HG03439 (cell line): ENCODE results near the gene CITED4.

Experiments used
- ATAC-seq: cut with Tn5 transposase; IDR thresholded peaks from one replicate; pipeline ENCODE4 v1.9.1; 2021; ENCODE audit warnings: mild to moderate bottlenecking, moderate library complexity; ENCODE audit not compliant: unreplicated experiment

CITED4 gene

DNA sequence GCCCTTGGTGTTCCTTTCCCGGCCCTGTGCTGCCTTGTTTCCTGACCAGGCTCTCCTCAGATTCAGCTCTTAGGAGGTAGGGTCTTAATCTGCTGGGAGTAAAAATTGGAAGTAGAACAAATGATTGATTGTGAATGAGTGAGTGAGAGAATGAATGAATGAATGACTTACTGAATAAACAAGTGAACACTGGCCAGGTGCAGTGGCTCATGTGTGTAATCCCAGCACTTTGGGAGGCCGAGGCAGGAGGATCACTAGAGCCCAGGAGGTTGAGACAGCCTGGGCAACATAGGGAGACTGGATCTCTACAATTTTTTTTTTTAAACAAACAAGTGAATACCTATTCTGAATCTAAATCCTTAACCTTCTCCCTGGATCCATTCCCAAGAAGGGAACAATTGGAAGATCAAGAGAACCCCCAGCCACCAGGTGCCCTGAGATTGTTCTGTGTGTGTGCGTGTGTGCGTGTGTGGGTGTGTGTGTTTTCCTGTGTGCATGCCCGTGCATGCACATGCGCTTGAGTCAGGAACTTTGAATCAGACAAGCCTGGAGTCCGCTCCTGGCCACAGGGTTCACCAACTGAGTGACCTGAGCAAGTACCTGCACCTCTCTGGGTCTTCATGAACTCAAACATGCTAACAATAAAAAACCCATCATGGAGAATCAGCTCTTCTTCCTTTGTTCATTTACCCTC, 24.3 kb upstream of the CITED4 start:
- no peak for ATAC-seq

DNA sequence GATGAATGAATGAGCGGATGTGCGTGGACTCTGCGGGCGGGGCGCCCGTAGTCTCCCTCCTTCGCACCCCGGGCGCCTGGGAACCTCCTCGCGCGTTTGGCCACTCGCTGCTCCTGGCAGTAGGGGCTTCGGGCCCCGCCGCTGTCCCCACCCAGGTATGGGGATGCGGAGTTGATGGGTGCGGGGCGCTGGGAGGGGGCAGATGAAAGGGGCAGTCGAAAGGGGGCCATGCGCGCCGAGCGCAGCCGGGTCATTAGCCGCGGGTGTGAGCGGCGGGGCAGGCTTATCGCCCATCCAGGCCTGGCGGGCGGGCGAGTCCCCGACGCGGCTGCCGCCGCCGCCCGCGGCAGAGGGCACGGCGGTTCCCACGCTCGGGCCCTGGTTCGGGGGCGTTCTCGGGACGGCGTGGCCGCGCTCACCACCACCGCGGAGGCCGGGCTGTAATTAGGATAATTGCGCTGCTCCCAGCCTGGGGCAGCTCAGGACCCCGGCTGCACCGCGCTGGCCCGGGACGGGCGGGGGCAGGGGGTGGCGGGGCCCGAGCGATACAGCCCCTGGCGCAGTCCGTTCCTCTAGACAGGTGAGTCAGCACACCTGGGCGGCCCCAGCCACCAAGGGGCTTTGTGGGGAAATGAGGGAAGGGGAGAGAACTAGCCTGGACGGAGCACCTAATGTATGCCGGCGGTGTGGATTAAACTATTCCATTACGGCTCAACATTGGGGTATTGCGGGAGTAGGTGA, 22.1 kb upstream of the CITED4 start:
- ATAC-seq: no peak

DNA sequence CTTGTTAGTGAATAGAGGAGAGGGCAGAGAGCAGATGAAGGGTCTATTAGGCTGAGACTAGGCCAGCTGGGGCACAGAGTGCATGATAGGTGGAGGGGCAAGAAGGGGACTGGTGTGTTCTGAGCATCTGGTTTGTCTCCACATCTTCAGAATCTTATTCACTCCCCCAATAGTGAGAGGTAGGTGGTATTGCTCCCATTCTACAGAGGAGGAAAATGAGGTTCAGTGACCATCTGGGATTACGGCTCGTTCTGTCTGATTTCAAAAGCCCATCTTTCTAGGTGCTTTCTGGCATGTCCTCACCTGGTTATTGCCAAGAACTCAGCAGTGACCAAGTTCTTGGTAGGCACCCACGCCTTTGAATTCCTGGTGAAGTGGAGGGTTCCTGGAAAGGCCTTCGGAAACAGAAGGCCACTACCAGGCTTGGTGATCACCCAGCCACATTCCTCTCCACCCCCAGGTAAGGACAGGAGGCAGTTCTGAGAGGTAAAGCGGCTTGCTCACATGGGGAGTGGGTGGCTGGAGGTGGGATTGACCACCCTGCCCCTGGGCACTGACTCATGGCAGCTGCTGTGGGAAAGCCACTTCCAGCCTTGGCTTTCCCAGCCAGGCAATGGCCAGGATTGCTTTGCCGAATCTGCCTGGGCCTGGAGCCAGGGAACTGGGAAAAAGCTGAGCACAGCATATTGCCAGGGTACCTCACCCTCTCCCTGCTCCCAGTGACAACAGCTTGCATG, 18.8 kb upstream of the CITED4 start:
- ATAC-seq: no peak

DNA sequence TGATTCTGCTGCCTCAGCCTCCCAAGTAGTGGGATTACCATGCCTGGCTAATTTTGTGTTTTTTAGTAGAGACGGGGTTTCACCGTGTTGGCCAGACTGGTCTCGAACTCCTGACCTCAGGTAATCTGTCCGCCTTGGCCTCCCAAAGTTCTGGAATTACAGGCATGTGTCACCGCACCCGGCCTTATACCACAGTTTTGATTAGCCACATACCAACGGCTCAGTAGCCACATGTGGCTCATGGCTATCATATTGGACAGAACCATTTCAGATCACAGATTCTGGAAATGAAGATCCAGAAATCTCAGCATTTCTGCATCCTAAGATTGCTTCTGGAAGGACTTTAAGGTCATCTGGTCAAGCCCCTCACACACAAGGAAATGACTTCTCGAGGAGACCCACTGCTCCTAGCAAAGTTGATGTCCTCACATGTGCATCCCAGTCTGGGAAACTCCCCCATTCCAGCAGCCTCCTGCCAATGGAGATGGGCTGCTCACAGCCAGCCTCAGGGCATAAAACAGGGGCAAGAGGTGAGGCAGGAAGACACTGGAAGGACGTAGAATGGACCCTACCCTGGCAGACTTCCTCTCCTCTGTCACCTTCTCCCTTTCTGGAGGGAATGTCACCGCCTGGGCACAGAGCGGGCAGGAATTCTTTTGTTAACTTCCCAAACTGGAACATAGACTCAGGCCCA, 17.5 kb upstream of the CITED4 start:
- ATAC-seq: no peak

DNA sequence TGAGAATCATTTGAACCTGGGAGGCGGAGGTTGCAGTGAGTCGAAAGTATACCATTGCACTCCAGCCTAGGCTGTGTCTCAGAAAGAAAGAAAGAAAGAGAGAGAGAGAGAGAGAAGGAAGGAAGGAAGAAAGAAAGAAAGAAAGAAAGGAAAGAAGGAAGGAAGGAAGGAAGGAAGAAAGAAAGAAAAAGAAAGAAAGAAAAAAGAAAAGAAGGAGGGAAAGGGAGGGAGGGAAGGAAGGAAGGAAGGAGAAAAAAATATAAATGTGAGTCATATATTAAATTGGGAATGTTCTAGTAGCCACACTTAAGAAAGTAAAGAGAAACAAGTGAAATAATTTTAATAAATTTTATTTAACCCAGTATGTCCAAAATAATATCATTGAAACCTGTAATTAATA, 16.7 kb upstream of the CITED4 start:
- ATAC-seq: no peak

DNA sequence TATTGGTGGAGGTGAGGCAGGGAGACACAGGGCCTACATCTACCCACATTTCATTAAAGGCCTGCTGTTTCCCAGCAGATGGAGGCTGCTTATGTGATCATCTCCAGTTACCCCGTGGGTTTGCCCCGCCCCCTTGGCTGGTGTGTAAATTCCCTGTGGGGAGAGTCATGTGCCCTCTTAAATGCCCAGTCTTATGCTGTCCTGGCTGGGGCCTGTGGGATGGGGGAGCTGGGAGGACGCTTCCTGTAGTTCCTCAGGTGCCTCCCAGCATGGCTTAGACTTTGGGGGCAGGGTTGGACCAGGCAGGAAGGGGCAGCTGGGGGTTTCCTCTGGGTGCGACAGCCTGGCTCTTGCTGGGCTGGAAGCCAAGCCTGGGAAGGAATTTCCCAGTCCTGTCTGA, 15.5 kb upstream of the CITED4 start:
- ATAC-seq: no peak

DNA sequence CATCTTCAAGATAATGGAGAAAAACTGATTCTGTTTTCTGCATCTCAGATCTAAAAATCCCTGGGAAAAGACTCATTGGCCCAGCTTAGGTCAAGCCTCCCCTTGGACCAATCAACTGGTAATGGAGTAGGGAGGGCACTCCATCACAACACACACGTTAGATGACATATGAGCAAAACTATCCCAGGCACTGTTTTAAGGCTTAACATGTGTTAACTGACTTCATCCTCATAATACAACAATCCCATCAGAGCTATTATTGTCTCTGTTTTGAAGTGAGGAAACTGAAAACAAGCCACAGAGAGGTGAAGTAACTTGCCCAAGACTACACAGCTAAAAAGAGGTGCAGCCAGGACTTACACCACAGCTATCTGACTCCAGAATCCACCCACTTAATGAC, 14.7 kb upstream of the CITED4 start:
- no peak for ATAC-seq

DNA sequence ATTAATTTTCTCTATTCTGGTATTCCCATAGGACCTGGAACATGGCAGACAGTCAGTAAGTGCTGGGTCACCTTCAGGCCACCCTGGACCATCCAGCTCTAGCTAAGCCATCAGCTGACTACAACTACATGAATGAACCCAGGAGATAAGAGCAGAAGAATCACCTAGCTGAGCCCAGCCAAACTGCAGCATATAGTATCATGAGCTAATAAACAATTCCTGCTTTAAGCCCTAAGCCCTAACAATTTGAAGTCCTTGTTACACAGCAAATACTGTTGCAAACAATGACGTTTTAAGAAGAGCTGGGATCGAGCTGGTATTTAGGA, 14.2 kb upstream of the CITED4 start:
- ATAC-seq: no peak

DNA sequence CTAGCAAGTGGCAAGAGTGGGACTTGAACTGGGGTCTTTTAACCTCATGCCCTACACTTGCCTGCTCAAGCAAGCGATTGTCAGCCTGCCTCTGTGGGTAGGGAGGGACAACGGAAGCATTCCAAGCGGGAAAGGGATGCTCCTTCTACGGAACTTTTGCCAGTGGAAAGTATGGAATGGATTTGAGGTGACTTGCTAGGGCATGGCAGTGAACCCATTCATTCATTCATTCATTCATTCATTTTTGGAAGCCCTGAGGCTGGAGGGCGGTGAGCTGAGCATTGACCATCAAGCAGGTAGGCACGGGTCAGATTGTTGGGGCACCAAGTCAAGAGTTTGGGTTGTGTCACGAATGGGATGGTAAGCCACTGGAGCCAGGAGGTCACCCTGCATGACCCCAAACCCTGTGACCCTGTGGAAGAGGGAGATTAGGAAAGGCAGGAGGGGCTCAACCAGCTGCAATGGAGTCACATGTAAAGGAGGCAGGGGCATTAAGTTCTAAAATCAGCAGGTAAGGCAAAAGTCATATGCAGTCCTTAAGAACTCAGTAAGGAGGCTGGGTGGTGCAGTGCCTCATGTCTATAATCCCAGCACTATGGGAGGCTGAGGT, 11.8 kb upstream of the CITED4 start:
- ATAC-seq: no peak

DNA sequence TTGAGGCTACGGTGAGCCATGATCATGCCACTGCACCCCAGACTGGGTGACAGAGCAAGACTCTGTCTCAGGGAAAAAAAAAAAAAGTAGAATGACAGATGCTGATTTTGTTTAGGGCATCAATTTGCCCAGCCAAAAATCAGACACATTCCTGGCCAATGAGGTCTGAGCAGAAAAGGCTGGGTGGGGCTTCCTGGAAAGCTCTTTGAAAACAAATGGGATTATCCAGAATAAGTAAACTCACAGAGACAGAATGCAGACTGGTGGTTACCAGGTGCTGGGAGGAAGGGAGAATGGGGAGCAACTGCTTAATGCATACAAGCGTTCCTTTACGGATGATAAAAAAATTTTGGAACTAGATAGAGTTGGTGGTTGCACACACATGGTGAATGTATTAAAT, 10.1 kb upstream of the CITED4 start:
- no peak for ATAC-seq

DNA sequence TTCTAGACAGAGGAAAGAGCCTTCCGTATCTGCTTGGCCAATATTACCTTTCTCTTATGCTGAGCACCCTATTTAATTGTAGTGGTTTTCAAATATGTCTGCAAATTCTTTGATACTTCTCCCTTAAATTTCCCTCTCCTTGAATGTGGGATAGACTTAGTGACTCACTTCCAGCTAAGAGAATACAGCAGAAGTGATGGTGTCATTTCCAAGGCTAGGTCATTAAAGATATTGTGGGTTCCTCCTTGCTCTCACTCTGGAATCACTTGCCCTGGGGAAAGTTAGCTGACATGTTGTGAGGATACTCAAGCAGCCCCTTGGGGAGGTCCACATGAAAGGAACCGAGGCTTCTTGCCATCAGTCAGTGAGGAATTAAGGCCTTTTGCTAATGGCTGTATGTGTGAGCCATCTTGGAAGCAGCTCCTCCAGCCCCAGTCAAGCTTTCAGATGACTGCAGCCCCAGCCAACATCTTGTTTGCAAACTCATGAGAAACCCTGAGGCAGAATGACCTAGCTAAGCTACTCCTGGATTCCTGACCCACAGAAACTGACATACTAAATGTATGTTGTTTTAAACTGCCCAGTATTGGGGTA, 8.1 kb upstream of the CITED4 start:
- ATAC-seq: no peak

DNA sequence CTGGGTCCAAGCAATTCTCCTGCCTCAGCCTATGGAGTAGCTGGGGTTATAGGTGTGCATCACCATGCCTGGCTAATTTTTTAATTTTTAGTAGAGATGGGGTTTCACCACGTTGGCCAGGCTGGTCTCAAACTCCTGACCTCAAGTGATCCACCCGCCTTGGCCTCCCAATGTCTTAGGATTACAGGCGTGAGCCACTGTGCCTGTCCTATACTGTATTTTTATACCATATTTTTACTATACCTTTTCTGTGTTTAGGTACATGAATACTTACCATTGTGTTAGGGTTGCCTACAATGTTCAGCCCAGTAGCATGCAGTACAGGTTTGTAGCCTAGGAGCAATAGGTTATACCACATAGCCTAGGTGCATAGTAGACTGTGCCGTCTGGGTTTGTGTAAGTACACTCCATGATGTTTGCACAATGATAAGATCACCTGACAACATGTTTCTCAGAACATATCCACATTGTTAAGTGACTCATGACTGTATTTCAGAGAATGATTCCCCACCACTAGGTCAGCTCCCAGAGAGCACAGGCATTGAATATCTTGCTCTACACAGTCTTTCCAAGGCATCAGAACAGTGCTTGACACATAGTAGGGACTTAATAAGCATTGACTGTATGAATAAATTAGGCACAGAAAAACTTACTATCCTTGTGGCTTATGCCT, 6.0 kb upstream of the CITED4 start:
- ATAC-seq: no peak

DNA sequence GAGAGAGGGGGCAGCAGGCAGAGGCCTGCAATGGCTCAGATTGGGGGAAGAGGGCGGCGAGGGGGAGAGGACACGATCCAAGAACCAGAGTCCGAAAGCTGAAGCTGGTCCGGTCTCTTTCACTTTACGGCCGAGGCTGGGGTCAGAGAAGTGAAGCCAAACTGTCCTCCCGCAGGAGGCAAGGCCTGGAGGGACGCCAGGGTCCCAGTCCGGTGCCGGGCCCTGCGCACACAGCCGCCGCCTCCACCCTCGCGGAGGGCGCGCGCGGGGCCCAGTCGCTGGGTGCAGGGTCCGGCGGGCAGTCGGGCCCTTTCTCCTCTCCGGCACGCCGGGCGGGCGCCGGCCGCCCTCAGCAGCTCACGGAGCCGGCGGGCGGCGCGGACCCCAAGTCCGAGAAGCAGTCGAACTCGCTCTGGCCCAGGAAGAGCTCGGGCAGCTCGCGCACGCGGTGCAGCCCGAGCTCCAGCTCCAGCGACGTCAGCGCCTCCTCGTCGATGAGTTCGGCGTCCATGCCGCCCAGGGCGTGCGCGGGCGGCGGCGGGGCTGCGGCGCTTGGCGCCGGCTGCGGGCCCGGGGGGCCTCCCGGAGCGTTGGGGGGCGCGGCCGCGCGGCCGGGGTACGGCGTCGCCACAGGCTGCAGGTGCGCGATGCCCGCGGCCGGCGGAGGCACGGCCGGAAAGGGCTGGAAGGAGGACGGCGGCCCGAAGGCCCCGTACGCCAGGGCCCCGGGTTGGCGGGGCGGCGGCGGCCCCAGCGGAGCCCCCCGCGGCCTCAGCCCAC, 749 bp downstream of the CITED4 start:
- no peak for ATAC-seq

DNA sequence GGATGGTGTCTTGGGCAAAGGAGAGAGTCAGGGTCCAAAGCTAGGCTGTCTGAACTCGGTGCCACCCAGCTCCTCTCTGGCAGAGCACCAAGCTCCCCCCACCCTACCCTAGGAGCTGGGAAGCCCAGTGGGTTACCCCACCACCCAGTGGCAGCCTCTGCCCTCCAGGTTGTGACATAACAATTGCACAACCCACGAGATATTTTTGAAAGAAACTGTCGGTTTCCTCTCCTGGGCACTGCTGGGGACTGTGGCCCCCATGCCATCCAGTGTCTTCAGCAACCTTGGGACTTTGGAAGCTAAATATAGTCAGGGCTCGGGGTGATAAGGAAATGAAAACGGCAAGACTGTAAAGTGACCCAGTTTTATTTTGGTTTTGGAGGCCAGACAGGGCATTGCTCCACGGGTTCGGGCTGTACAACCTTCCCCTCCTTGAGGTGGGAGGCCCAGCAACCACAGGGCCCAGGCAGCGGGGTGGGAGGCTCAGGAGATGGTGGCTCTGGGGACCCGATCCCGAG, 1.4 kb downstream of the CITED4 start:
- no peak for ATAC-seq

DNA sequence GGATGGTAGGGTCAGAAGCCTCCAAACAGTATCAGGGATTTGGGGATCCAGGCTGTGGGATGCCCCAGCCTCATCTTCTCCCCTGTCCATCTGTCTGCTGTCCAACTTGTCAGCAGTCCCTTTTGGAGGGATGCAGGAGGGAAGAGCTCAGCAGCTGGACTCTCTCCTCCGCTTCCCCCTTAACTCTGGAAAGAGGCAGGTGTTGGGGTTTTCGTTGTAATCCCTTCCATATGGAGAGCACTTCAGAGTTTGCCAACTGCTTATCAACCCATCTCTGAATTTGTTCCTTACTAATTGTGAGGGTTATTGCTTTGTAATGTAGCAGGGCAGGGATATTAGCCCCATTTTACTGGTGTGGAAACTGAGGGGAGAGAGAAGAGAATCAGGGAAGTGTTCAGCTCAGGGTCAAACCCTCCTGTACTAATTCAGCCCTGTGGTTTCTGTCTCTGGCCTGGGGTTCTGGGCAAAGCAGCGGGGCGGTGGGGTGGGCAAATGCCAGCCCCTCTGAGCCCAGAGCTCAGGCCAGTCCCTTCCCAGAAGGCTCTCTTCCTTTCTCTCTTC, 3.2 kb downstream of the CITED4 start:
- ATAC-seq: no peak

DNA sequence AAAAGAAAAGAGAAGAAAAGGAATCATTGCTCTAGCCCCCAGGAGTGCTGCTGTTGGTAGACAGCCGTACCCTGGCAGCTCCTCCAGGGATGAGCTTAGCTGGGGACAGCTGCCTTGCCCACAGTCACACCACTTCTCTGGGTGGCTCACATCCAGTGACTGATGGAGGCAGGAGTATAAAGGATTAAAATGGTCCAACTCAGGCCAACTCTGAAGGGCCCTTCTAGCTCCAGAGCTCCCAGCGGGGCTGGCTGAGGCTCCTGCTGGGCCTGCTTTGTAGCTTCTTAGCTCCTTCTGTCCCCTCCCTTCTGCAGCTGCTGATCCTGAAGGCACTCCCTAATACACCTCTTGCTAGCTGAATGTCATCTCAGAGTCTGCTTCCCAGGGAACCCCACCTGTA, 4.4 kb downstream of the CITED4 start:
- ATAC-seq: no peak

DNA sequence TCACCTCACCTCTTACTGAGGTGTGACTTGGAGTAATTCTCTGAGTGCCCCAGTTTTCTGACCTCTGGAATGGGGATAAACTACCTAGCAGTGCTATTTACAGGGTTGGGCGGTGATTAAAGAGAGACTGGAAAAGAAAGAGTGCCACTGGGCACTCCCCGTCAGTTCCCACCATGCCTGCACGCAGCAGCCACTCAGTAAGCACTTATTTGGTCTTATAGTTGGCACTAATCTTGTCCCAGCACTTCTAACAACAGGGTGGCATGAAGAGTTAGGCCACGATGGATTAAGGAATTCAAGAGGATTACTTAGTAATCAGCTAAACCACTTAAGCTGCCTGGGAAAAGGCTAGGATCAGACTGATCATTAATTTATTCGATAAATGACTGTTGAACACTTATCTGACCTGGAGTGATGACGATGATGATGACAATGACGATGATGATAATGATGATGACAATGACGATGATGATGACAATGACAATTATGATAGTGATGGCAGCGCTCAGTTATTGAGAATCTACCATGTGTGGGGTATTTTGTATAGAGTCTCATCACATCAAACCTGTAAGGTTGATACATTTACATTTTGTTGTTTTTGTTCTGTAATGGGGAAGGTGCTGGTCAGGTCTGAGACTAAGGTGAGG, 5.4 kb downstream of the CITED4 start:
- no peak for ATAC-seq

DNA sequence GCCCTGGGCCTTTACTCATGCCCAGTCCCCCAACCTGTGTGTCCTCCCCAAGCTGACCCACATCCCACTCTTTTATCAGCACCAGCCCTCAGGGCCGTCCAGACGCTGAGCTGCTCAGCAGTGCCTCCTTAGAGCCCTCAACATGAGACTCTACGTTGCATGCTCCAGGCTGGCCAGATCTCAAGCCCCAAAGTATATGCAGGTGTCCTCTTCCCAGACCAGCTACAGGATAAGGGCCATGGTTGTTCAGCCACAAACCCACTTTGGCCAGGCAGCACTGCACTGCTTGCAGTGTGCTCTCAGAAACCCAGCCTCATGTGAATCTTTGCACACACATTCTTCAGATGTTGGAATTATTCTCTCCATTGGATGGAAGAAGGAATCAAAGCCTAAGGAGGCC, 6.0 kb downstream of the CITED4 start:
- no peak for ATAC-seq
